B cell (primary cell): Measurements from ENCODE around the gene PUS10. TPM values are rescaled to one million over a fixed set of nuclear protein-coding genes. Genes with fewer than 3 reads are reported as not detected.

Experiments
- ATAC-seq: fragments of 200-7000 bp; cut with Tn5 transposase; one replicate; pipeline ENCODE4 v1.10.0; 2021; ENCODE audit warnings: low read depth, mild to moderate bottlenecking, moderate number of reproducible peaks, moderate library complexity
- CTCF ChIA-PET: fragments of 350-600 bp; sonication (Branson Sonifier 250); formaldehyde crosslinking; loops from one replicate; lab custom pipeline; 2021; ENCODE audit warnings: antibody characterized with exemption, inconsistent platforms; lab: Charles Lee
- POLR2A ChIA-PET: fragments of 350-600 bp; sonication (Branson Sonifier 250); formaldehyde crosslinking; loops from one replicate; lab custom pipeline; 2021; ENCODE audit warnings: antibody characterized with exemption; lab: Charles Lee
- DNase-seq: peaks from one replicate; pipeline ENCODE4 v3.0.0; 2013
- H2AFZ ChIP-seq: 2 replicates; pipeline ENCODE4 v1.6.1; 2012; ENCODE audit warnings: mild to moderate bottlenecking, low read depth, low read length; ENCODE audit not compliant: insufficient read depth, poor library complexity, severe bottlenecking
- H3K27ac ChIP-seq, 2 donors: 1 replicate in 1 of 2; 2 replicates in 1 of 2; pipeline ENCODE4 v1.5.1; 2012 to 2013; ENCODE audit warnings: low read length in 2 of 2, mild to moderate bottlenecking in 2 of 2, moderate library complexity in 1 of 2
- H3K27me3 ChIP-seq, 4 experiments: fragments of 200-600 bp in 1 of 4; sonication (generic) in 1 of 4; replicated peaks in 1 of 4; 1 replicate in 2 of 4; 2 replicates in 2 of 4; pipeline versions ENCODE4 v1.6.1 to v1.7.0; 2013 to 2016; ENCODE audit warnings: low read length in 3 of 4, mild to moderate bottlenecking in 2 of 4, mixed read lengths in 1 of 4, moderate library complexity in 1 of 4; ENCODE audit not compliant: insufficient read depth in 4 of 4, control insufficient read depth in 3 of 4; ENCODE audit errors: control extremely low read depth in 1 of 4
- H3K36me3 ChIP-seq, 2 experiments: replicated peaks in 1 of 2; 1 replicate in 1 of 2; 2 replicates in 1 of 2; pipeline versions ENCODE4 v1.6.1 to v1.7.1; 2013; ENCODE audit warnings: low read length in 1 of 2; ENCODE audit not compliant: insufficient read depth in 2 of 2, control insufficient read depth in 1 of 2; ENCODE audit errors: control extremely low read depth in 1 of 2, extremely low read depth in 1 of 2
- H3K4me1 ChIP-seq, 2 donors: fragments of 200-600 bp in 1 of 2; sonication (generic) in 1 of 2; 1 replicate in 1 of 2; 2 replicates in 1 of 2; pipeline versions ENCODE4 v1.5.1 to v1.6.1; 2013 to 2017; ENCODE audit warnings: low read length in 2 of 2; ENCODE audit not compliant: control insufficient read depth in 2 of 2, insufficient read depth in 2 of 2
- H3K4me2 ChIP-seq: replicated peaks from 2 replicates; pipeline ENCODE3; 2012; ENCODE audit warnings: mild to moderate bottlenecking, low read depth, low read length; ENCODE audit not compliant: poor library complexity, severe bottlenecking
- H3K4me3 ChIP-seq, 5 experiments: fragments of 200-600 bp in 1 of 5; sonication (generic) in 1 of 5; 1 replicate in 3 of 5; 2 replicates in 2 of 5; pipeline versions ENCODE4 v1.5.1 to v1.7.0; 2011 to 2016; ENCODE audit warnings: low read length in 4 of 5, mild to moderate bottlenecking in 4 of 5, low read depth in 2 of 5, control low read depth in 1 of 5, moderate library complexity in 1 of 5; ENCODE audit not compliant: insufficient read depth in 1 of 5; ENCODE audit errors: control extremely low read depth in 1 of 5, extremely low read depth in 1 of 5
- H3K79me2 ChIP-seq: fragments of 200-600 bp; sonication (generic); one replicate; pipeline ENCODE4 v1.6.0; 2016; ENCODE audit warnings: low read length; ENCODE audit not compliant: control insufficient read depth, insufficient read depth
- H3K9ac ChIP-seq: fragments of 200-600 bp; sonication (generic); 2 replicates; pipeline ENCODE4 v1.6.1; 2017; ENCODE audit warnings: mild to moderate bottlenecking, low read length, moderate library complexity
- H3K9me3 ChIP-seq, 3 donors: one replicate each; pipeline versions ENCODE4 v1.6.1 to v1.7.1; 2013; ENCODE audit warnings: low read length in 2 of 3; ENCODE audit not compliant: control insufficient read depth in 2 of 3, insufficient read depth in 1 of 3; ENCODE audit errors: control extremely low read depth in 1 of 3
- H4K20me1 ChIP-seq: 2 replicates; pipeline ENCODE4 v1.6.0; 2012; ENCODE audit warnings: mild to moderate bottlenecking, low read length; ENCODE audit not compliant: insufficient read depth, control insufficient read depth, poor library complexity, severe bottlenecking
- H3K27ac Mint-ChIP-seq: one replicate; pipeline ENCODE4 v1.8.0; 2021; ENCODE audit warnings: mixed read lengths
- H3K27me3 Mint-ChIP-seq: one replicate; pipeline ENCODE4 v1.8.0; 2021; ENCODE audit warnings: mixed read lengths
- H3K4me1 Mint-ChIP-seq: one replicate; pipeline ENCODE4 v1.8.0; 2021; ENCODE audit warnings: mixed read lengths
- H3K4me3 Mint-ChIP-seq: one replicate; pipeline ENCODE4 v1.8.0; 2021; ENCODE audit warnings: mixed read lengths
- H3K9me3 Mint-ChIP-seq: one replicate; pipeline ENCODE4 v1.8.0; 2022; ENCODE audit warnings: mixed read lengths; ENCODE audit not compliant: insufficient read depth
- CTCF ChIP-seq: fragments of 200-600 bp; IDR thresholded peaks from one replicate; pipeline ENCODE4 v1.8.0; 2022; ENCODE audit warnings: antibody characterized with exemption, mild to moderate bottlenecking
- EZH2 ChIP-seq: IDR thresholded peaks from 2 replicates; pipeline ENCODE4 v1.6.1; 2012; ENCODE audit warnings: borderline replicate concordance, low read depth, mild to moderate bottlenecking, moderate library complexity, low read length; ENCODE audit not compliant: insufficient read depth, poor library complexity, severe bottlenecking
- WGBS: methylation state at CpG from one replicate; pipeline ENCODE4 v1.1.5; 2013; ENCODE audit warnings: missing lambda C conversion rate; ENCODE audit not compliant: insufficient coverage; 5-methylcytosine and 5-hydroxymethylcytosine counted together
- intact Hi-C: fragments of 100-400 bp; cut with micrococcal nuclease; formaldehyde crosslinking; loops from one replicate; pipeline ENCODE4 v1.10.0; 2022
- polyA plus RNA-seq: library from polyadenylated mRNA; depleted of rRNA; stranded (reverse); fragments of >200 nt; gene quantifications from 2 replicates; pipeline ENCODE4 v1.2.3, GENCODE V29; 2012
- total RNA-seq, 2 donors: library from RNA; stranded (reverse); fragments of 120-200 nt in 1 of 2; gene quantifications; 1 replicate in 1 of 2; 2 replicates in 1 of 2; pipeline versions ENCODE4 v1.2.3 to v1.2.4, GENCODE V29; 2013 to 2022

PUS10 gene
- total and polyA plus RNA-seq, 2 donors (not counting 1 experiment from before 2014, with no cell fraction given) = 3.2 to 7.1 TPM

- H3K79me2 ChIP-seq = peaks cover 5% of the 10 kb centered on the region
- ATAC-seq = peak; percentile 69
- H3K4me2 ChIP-seq = no peak overlapping the region
- no peaks in the 10 kb centered on the region for H3K9me3 ChIP-seq
- H3K27ac ChIP-seq = no peak overlapping the region
- ChIA-PET CTCF (interaction anchor here (0.6 to 11.4 kb wide), 52 partner anchors 8 to 461 kb away, joined by 3 to 120 read pairs (median 5); partner anchors contain the start of genes PAPOLG and REL), POLR2A (interaction anchor here (0.7 to 1.0 kb wide), 3 partner anchors 57 to 202 kb away, joined by 3 to 4 read pairs (median 3); no protein-coding TSS in a partner anchor)
- H4K20me1 ChIP-seq = no peaks in the 10 kb centered on the region
- peak; percentile 79 for DNase-seq
- H3K4me1 Mint-ChIP-seq = peaks cover 42% of the 10 kb centered on the region
- peak overlapping the region; percentile 65 for H3K27ac Mint-ChIP-seq
- H3K9me3 Mint-ChIP-seq = peaks cover 4% of the 10 kb centered on the region
- H3K9ac ChIP-seq = no peak overlapping the region
- peaks cover 31 to 34% of the 10 kb centered on the region in 2 donors for H3K4me1 ChIP-seq
- no peaks in the 10 kb centered on the region for H3K27me3 ChIP-seq
- intact Hi-C loops = loop anchor here (1.0 to 5.0 kb wide), 4 partner anchors 37 to 205 kb away; no protein-coding TSS in a partner anchor
- H2AFZ ChIP-seq = no peak overlapping the region
- no peaks in the 10 kb centered on the region for H3K27me3 Mint-ChIP-seq
- no peak overlapping the region for H3K4me3 ChIP-seq
- WGBS = no CpG with 5 or more reads among the region's 4 CpGs
- peaks cover 2 to 4% of the 10 kb centered on the region in 2 experiments for H3K36me3 ChIP-seq
- TF ChIP-seq EZH2 (no peak), CTCF (peak; percentile 89)
- no peak overlapping the region for H3K4me3 Mint-ChIP-seq
Measured at GRCh38 chr2:60998628-60999545, 19.2 kb downstream of the PUS10 start.
